Adrenal gland (tissue), 5 donors: ENCODE data around the gene CKMT1A.

Source experiments
- CTCF ChIP-seq, 6 experiments: fragments of 450-650 bp in 4 of 6; fragments of 200-600 bp in 2 of 6; sonication (generic) in 1 of 6; IDR thresholded peaks; 1 replicate in 5 of 6; 2 replicates in 1 of 6; pipeline versions ENCODE4 v1.5.1 to v1.8.0; 2016 to 2021; ENCODE audit warnings: antibody characterized with exemption in 6 of 6, mild to moderate bottlenecking in 2 of 6, moderate library complexity in 1 of 6
- POLR2A ChIP-seq, 2 donors: fragments of 450-650 bp; IDR thresholded peaks; one replicate each; pipeline ENCODE4 v1.6.1; 2017; ENCODE audit warnings: antibody characterized with exemption in 2 of 2, mild to moderate bottlenecking in 2 of 2, moderate library complexity in 1 of 2
- donor health status: DM: no; HTN: no; CAD: no.

GRCh38 chr15:43702701-43703424, 9.2 kb downstream of the CKMT1A start:
- TF ChIP-seq POLR2A (IDR thresholded peaks at IDR 0.05) (no peak), CTCF (IDR thresholded peaks at IDR 0.05) (no peak)
